Epithelial cell of proximal tubule (primary cell): ENCODE measurements around the gene CDK8. TPM values are rescaled to one million over a fixed set of nuclear protein-coding genes. Genes with fewer than 3 reads are reported as not detected.
"Not testable (repeated sequence)": the region's sequence is repeated elsewhere in the genome, so short reads cannot be mapped to it uniquely, and the experiment has no call there.

Experiments used
- DNase-seq: peaks from one replicate; pipeline ENCODE4 v3.0.0-alpha.2; 2011; ENCODE audit warnings: low read depth
- H3K4me3 ChIP-seq: 2 replicates; pipeline ENCODE4 v1.5.1; 2011; ENCODE audit warnings: low read depth, mild to moderate bottlenecking, low read length
- total RNA-seq: library from RNA; depleted of rRNA; stranded (reverse); fragments of >200 nt; gene quantifications from 2 replicates; pipeline ENCODE4 v1.2.3, GENCODE V29; 2015
- TF ChIP-seq, protein P1 (sequence below): conservative IDR thresholded peaks from 2 replicates; pipeline ENCODE4 v1.5.1; 2012; ENCODE audit warnings: low read depth, mild to moderate bottlenecking, low read length

The CDK8 gene
- total RNA-seq, 1 donor from 2014 or later, result 15.3 TPM

DNA sequence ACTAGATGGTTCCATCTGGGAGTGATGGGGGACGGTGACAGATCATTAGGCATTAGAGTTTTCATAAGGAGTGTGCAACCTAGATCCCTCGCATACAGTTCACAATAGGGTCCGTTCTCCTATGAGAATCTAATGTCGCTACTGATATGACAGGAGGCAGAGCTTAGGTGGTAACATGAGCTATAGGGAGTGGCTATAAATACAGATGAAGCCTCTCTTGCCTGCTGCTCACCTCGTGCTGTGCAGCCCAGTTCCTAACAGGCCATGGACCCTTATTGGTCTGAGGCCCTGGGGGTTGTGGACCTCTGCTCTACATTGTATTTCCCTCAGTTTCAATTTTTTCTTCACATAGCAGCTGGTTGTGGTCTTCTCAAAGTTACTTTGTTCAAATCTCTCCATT lies 56.5 kb downstream of the CDK8 start:
- no peak overlapping the region for H3K4me3 ChIP-seq
- no peak for DNase-seq
- TF ChIP-seq, protein P1, sequence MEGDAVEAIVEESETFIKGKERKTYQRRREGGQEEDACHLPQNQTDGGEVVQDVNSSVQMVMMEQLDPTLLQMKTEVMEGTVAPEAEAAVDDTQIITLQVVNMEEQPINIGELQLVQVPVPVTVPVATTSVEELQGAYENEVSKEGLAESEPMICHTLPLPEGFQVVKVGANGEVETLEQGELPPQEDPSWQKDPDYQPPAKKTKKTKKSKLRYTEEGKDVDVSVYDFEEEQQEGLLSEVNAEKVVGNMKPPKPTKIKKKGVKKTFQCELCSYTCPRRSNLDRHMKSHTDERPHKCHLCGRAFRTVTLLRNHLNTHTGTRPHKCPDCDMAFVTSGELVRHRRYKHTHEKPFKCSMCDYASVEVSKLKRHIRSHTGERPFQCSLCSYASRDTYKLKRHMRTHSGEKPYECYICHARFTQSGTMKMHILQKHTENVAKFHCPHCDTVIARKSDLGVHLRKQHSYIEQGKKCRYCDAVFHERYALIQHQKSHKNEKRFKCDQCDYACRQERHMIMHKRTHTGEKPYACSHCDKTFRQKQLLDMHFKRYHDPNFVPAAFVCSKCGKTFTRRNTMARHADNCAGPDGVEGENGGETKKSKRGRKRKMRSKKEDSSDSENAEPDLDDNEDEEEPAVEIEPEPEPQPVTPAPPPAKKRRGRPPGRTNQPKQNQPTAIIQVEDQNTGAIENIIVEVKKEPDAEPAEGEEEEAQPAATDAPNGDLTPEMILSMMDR, result no peak

DNA sequence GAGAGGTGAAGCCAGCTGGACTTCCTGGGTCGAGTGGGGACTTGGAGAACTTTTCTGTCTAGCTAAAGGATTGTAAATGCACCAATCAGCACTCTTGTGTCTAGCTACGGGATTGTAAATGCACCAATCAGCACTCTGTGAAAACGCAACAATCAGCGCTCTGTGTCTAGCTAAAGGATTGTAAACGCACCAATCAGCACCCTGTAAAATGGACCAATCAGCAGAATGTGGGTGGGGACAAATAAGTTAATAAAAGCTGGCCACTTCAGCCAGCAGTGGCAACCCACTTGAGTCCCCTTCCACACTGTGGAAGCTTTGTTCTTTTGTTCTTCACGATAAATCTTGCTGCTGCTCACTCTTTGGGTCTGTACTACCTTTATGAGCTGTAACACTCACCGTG lies 58.1 kb downstream of the CDK8 start:
- not testable (repeated sequence) for H3K4me3 ChIP-seq, DNase-seq

DNA sequence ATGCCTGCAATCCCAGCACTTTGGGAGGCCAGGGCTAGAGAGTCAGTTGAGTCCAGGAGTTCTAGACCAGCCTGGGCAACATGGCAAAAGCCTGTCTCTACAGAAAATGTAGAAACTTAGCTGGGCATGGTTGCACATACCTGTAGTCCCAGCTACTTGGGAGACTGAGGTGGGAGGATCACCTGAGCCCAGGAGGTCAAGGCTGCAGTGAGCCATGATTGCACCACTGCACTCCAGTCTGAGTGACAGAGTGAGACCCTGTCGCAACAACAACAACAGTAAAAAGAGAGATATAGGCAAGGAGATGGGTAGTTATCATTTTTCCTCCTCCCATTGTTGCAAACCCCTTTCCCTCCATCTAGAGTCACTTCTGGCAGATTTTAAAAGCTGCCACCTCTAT lies 62.2 kb downstream of the CDK8 start:
- H3K4me3 ChIP-seq, DNase-seq: not testable (repeated sequence)

DNA sequence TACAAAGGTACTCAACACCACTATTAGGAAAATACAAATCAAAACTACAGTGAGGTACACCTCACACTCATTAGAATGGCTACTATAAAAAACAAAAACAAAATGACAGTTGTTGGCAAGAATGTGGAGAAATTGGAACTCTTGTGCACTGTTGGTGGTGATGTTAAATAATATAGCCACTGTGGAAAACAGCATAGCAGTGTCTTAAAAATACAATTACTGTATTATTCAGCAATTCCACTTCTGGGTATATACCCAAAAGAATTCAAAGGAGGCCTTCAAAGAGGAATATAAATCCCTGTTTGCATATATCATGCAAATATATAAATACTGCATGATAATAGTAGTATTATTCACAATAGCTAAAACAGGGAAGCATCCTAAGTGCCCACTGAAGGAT lies 66.8 kb downstream of the CDK8 start:
- H3K4me3 ChIP-seq, result no peak overlapping the region
- TF ChIP-seq, protein P1, result no peak
- DNase-seq, result no peak

DNA sequence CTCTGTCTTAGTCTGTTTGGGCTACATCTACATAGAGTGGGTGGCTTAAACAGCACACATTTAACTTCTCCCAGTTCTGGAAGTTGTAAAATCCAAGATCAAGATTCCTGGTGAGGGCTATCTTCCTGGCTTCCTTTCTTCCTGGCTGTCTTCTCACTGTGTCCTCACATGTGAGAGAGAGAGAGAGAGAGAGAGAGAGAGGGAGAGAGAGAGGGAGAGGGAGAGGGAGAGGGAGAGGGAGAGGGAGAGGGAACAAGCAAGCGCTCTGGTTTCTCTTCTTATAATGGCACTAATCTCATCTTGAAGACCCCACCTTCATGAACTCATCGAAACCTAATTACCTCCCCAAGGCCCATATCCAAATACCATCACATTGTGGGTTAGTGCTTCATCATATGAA lies 69.2 kb downstream of the CDK8 start:
- no peak overlapping the region for H3K4me3 ChIP-seq
- TF ChIP-seq, protein P1, result no peak
- no peak for DNase-seq

DNA sequence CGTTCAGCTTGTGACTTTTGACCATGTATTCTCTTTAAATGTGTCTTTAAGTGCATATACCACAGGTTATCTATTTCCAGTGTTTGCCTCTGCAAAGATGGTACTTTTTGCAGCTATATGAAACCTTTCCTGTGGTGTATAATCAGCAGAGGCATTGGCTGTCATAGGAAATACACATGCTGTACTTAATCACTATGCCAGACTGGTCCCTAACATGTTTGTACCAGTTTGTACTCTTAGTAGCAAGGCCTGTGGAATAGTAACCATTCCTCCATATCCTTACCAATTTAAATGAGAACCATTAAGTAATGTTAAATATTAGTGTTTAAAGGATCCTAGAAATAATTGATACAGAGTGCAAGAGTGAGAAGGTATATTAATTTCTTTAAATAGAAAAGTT lies 69.8 kb downstream of the CDK8 start:
- H3K4me3 ChIP-seq, result no peak overlapping the region
- no peak for DNase-seq
- TF ChIP-seq, protein P1, result no peak

DNA sequence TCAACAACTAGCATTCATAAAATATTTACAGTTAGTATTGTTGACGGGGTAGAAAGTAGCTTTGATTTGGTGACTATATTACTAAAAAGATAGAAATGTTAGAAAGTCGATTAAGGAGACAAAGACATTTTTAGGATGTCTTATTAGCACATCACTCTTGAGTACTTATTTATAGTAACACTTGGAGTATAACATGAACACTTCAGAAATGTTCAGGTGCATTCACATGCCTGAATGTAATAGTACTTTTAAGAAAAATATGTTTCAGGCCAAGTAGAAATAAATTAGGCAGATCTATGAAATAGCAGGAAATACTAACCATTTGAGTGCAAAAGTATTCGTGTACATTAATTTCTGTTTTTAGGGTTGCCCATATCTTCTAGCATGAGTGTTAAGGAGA lies 70.4 kb downstream of the CDK8 start:
- no peak overlapping the region for H3K4me3 ChIP-seq
- TF ChIP-seq, protein P1, result no peak
- no peak for DNase-seq

DNA sequence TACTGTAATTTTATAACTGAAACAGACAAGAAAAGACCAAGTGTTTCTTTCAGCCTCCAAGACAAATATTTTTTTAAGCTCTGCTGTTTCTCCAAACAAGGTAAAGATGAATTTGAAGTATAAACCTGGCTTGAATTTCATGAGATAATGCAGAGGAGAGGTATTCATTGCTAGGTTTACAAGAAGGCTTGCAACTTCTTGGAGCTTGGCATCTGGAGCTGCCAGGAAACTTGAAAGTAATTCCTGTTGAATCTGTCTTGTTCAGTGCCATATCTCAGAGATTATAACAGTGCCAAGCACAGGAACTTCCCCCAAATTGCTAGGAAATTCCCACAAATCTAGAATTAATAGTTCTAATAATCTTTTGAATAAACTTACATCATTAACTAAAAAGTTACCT lies 70.9 kb downstream of the CDK8 start:
- TF ChIP-seq, protein P1, result no peak
- no peak overlapping the region for H3K4me3 ChIP-seq
- DNase-seq, result no peak
